HT1080 (cell line): ENCODE data around the gene FTH1. TPM values are rescaled to one million over a fixed set of nuclear protein-coding genes. Genes with fewer than 3 reads are reported as not detected.
"Not testable (repeated sequence)": the region's sequence is repeated elsewhere in the genome, so short reads cannot be mapped to it uniquely, and the experiment has no call there.

Experiments
- DNase-seq: peaks from one replicate; pipeline ENCODE4 v3.0.0-alpha.2; 2015; ENCODE audit warnings: low read depth
- total RNA-seq: library from RNA; depleted of rRNA; stranded (reverse); fragments of >200 nt; shearing (Covaris generic); gene quantifications from 2 replicates; pipeline ENCODE4 v1.2.3, GENCODE V29; 2014

FTH1 gene
- total RNA-seq, 1 experiment from 2014 or later = 1,409 TPM

DNA sequence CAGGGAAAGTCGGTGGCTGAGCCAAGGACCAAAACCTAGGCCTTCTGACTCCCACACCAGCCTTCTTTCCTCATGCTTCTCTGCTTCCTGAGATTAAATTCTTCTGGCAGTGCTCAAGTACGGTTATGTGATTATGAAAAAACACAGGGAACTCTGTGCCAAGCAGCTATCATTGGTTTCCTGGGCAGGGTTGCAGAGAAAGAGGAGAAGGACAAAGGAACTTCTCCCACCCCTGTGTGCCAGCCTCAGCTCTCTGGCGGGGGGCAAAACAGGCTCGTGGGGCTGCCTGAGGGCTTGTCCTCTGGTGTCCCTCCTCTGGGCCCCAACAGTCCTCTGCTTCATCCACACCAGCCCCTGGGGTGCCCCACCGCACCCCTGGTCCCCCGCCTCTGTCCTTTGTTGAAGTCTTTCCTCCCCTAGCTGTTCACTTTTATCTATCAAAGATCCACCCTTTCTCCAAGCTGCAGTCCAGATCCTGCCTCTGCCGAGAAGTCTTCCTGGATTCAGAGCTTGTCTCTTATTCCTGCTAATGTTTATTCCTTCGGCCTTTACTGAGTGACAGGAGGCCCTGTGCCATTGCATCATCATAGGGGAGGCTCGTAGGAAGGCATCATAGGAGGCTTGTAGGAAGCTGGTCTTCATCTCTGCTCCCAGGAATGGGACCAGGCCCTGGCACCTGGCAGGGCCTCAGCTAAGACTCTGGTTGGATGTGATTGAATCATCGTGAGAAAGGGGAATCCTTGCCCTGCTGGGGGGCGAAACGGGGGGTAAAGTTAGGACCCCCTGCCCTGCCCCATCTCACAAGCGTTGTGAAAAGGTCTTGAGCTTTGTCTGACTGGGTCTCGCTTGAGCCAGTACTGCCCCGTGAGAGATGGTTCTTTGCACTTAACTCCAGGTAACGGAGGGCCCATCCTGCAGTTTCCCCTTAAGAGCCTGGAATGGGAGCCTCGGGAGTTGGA, 11.5 kb upstream of the FTH1 start:
- DNase-seq = peak; percentile 43

DNA sequence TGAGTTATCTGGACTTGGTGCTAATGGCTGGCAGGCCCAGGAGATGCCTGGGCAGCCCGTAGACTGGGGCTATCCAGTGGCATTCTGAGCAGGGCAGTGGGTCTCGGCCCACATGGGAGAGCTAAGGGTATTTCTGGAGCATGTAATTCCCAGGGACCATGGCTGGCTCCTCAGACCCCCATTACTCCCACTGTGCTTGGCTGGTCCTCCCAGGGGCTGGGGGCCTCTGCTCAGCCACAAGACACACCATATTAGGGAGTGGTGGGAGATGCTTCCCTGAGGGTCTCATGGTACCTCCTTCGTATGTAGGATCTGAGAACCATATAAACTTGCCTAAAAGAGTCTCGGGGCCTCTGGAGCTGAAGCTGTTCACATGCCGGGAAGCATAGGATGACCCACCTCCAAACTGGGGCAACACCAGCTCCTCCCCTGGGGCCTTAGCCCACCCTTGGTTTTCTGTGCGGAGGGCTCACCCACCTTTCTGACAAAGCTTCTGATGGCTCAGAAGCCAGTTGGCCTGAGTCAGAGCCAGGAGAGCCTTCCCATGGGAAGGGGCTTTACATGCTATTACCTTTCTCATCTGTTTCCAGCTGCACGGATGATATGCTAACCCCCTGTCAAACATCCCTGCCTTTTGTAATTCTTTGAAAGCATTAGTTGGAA, 9.5 kb upstream of the FTH1 start:
- DNase-seq = no peak

DNA sequence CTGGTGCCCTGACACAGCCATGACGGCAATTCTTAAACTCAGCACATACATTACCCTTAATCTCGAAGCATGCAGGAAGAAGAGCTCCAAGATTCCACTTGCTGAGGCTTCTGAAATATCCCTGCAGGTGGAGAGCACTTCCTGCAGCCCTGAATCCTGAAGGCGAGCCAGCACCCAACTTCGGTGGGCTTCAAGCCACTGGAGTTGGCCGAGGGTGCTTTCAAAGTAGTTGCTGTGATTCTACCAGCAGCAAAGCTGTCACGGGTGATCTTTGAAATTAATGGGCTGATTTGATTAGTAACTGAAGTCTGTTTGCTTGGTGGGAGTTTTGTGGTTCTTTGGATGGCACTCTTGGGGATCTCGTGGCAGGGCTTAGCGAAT, 9.0 kb upstream of the FTH1 start:
- no peak for DNase-seq

DNA sequence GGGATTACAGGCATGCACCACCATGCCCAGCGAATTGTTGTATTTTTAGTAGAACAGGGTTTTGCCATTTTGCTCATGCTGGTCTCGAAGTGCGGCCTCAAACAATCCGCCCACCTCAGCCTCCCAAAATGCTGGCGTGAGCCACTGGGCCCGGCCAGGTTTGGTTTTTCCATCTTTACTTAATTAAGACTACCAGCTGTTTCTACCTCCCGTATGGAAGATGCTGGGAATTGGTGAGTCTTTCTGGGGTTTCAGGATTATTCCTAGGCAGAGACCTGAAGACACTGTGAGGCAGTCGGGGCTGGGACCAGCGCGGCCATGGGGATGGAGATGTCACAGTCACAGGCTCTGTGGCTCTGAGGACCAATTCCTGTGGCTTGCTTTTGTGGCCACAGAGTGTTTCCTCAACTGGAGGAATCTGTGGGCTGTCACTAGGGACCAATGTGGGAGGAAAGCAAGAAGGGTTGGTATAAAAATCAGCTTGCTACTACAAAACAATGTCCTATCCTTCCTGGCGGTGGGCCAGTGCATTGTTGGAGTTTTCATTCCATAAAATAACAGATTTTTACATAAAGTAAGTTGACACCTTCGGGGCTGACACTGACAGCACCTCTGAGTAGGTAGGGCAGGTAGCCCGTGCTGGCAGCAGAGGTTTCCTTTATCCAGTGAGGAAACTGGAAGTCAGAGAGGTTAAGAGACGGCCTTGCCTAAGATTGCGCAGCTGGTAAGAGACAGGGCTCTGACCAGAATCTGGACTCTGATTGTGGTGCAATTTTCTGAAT, 8.4 kb upstream of the FTH1 start:
- DNase-seq = no peak

DNA sequence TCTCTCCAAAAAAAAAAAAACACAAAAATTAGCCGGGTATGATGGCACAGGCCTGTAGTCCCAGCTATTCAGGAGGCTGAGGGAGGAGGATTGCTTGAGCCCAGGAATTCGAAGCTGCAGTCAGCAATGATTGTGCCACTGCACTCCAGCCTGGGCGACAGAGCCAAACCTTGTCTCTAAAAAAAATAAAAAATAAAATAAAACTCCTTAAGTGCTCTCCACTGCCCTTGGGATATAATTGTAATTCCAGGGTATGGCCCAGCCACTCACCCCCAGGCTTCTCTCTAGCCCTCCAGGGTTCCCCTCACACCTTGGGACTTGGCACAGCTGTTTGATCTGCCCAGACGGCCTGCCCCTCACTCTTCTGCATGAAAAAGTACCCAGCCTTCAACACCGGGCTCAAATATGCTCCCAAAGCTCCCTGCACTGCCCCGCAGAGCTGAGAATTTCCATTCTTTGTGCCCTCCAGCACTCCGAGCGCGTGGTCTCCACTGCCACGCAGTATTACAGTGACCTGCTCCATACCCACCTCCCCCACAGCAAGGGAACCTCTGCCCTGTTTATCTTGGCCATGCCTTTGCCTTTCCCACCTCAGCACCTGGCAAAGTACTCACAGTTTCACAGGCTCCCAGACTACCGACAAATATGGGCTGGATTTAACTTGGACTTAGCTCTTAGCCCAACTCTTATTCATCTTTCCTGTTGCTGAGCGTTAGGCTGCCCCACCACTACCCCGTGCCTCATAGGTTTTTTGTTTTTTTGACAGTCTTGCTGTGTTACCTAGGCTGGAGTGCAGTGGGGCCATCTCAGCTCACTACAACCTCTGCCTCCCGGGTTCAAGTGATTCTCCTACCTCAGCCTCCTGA, 7.6 kb upstream of the FTH1 start:
- no peak for DNase-seq

DNA sequence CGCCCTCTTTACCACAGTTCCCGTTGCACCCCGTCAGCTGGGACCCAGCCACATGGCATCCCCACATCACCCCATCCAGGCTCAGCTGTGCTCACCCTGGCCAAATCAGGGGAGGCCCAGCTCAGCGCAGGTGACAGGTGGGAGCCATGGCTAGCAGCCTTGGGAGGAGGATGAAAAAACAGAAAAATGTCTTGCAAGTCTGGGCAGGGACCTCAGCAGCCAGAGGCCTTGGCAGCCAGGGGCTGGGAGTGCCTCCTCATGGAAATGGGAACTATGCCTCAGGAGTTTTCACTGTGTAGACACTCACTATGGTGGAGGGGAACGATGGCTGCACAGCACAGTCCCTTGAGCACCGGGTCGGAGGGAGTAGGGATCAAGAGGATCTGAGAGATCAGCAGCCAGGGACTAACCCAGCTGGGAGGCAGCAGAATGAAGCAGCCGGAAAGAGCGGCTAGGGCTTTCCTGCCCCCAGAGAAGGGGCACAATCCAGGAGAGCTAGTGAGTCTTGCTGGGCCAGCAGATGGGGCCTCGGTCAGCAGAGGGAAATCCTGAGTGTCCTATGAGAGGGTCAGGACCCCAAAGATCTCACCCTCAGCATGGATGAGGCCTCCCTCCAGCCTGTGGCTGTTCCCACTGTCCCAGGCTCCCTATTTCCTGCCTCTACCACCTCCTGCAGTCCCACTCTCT, 6.2 kb upstream of the FTH1 start:
- no peak for DNase-seq

DNA sequence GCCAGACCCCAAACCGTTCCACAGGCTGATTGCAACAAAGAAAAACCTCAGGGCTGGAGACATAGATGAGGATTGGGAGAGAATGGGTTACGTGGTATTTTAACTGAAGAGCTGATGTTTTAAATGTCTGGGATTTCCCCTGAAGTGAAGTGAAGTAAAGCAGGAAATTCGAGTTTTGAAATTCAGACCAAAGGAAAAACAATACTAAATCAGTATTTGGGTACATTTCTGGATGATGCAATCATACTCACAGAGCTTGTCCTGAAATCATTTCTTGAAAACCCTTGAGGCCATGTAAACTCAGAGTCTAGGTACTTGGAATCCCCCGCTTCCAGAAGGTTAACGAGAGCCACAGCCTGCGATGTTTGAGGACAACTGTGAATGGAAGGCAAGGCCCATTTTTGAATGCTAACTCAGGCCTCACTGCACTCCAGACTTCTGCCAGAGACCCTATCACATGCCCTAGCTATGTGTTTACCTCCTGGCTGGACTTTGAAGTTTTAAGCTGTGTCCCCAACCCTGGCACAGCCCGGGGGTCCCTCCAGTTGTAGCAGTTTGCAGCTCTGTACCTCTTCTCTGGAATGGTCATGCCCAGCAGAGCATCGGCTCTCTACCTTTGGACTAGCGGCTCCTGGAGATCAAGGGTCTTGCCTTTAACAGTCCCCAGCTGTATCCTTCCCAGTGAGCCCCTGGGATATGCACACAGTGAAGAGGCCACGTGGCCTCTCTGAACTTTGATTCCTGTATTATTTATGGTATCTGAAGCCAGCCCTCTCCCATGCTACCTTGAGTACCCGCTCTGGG, 5.4 kb upstream of the FTH1 start:
- no peak for DNase-seq

DNA sequence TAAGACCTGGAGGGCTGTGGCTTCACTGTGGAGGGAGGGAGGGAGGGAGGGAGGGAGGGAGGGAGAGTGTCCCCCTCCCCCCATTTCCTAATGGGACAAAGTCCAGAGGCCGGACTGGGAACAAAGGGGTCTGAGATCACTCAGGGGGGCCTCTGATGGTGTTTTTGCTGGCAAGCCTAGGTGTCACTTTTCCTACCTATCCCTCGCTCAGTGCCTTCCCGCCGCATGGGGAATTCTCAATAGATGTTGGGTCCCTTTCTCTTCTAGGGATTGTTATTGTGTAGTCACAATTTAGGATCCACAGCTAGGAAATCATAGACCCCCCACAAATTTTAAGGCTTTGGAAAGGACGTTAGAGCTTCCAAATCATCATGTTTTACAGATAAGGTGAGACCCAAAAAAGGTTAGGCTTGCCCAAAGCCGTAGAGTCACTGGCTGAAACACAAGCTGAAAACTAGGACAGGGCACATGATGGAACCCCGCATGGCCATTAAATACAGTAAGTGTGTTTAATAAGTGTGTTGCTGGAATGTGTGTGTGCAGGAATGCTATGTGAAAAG, 4.8 kb upstream of the FTH1 start:
- no peak for DNase-seq

DNA sequence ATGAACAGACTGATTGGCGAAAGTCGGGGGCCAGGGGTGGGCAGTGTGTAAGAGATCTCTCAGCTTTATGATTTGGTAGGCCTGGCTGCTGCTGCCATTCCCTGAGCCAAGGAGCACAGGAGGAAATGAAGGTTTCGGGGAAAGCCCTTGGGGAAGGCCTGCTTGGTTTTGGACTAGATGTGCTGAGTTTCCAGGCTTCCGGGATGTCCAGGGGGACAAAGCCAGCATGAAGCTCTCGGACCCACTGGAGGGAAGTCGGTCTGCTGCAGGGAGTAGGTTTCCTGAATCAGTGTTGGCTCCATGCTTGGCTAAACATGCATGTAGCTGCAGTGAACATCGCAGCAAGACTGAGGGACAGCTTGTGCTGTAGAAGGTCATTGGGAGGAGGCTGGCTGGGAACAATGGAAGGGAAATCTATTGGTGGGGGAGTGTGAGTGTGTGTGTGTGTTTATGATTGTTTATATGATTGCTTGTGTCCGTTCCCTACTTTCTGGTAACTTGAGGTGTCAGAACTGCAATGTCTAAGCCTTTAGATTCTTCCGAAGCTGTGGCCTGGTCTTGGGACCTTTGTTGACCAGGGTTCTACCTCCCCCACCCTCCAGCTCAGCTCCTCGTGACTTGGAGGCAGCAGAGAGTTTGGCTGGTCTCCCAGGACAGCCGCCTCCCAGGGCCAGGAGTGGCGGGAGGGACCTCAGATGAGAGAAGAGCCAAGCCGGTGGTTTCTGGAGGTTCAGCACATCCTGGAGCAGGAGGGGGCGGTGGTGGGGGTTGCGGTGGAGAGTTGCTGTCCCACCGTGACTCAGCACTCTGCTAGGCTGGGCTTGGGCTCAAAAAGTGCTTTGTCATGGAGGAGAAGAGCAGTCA, 4.0 kb upstream of the FTH1 start:
- peak; percentile 98 for DNase-seq

DNA sequence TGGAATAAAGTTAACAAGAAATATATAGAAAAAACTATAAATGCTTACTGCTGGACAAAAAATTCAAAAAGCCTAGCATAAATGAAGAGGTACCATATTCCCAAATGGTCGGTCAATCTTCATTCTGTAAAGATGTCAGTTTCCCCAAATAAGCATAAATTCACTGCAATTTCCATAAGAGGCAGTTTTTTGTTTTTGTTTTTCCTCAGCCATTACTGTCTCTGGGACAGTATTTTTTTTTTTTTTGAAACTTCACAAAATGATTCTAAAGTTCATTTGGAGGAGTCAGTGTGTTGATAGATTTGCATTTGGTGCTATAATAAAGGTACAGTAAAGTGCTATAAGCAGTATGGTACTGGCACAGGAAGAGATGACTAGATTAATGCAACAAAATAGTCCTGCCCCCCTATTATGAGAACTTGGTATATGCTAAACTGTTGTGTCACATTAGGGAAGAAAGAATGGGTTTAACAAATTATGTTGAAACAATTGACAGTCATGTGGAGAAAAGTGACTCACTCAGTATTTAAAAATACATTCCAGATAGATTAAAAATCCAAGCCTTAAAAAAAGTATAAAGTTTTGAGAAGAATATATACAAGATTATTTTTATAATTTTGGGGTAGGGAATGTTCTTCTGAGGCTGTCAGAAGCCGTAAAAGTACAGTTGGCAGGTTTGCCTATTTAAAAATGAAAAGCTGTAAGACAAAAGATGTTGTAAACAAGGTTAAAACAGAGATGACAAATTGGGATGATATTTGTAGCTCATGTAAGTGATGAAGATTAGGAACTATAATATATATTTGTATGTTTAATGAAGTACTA, 2.6 kb upstream of the FTH1 start:
- peak; percentile 81 for DNase-seq

DNA sequence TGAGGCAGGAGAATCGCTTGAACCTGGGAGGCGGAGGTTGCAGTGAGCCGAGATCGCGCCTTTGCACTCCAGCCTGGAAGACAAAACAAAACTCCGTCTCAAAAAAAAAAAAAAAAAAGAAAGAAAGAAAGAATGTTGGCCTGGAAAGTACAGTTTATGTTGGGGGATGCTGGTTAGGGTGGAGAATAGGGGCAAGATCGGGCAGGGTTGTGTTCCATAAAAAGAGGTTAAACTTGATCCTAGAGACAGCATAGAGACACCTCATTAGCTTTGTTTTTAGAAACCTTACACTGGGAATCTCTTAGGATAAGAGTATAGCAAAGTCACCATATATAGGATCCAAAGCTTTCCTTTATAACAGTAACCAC, 1.9 kb upstream of the FTH1 start:
- DNase-seq = no peak

DNA sequence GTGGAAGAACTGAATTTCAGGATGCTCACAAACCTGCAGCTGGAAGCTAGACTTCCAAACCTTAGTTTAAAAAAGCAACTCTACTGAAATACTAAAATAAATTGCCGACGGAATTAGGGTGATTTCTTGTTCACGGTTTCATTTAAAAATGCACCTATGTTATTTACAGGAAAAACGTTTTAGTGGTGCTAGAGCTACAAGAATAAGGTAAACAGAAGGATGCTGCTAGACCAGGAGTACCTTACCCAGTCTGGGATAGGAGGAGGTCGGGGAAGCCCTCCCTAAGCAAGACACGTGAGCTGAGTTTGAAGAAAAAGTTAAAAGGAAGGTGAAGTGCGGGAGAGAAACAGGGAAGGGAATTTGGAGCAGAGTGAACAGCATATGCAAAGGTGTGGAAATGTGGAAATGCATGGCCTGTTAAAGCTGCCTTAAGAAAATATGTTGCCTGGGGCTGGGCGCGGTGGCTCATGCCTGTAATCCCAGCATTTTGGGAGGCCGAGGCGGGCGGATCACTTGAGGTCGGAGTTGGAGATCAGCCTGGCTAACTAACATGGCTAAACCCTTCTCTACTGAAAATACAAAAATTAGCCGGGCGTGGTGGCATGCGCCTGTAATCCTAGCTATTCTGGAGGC, 1.4 kb upstream of the FTH1 start:
- no peak for DNase-seq

DNA sequence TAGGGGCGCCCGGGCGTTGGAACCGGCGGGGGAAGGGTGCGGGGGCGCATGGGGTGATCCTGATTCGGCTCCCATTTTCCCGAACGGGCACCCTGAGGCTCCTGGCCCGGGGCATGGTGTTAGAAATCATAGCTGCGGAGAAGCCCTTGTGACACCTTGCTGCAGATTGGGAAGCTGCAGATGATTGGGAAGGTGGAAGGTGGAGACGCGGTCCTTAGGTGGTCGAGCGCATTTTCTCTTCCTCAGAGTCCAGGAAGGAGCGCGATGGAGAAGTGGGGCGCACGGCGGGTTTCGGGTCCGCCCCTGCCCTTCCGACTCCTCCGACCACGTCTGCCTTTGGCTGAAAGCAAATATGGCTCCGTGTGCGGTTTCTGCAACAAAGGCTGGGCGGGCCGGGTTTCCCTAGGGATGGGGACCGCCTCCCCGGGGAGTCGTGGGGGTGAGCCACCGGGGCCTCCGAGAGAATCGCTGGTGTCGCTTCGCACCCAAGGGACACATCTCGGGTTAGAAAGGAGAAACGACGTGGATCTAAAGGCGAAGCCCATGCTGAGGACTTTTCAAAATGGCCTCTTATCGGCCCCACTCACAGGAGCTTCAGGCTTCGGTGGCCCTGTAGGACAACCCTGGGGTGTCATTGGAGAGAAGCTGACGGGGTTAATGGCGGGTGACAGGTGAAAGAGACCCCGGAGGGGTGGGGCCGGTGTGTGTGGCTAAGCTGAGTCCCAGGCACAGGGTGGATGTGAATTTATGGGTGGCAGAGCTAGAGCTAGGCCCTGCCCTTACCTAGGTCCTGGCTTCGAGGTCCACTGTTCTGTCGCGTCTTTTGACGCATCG, 707 bp upstream of the FTH1 start:
- DNase-seq = no peak

DNA sequence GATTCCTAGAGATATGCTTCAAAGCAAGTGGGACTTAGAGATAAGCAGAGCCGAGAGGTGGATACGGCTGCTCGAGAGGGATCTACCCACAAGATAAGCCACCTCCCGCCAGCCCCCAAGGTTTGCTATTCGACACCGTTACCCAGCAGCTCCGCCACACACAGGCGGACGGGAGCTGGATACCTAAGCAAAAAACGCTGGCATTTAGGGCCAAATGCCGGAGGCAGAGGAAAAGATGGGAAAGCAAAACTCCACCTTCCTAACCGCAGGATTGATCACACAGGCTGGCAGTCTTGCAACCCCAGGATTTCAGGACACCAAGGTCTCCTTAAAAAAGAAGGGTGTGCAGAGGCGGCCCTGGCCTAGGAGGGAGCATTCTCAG, 709 bp downstream of the FTH1 start:
- DNase-seq = peak; percentile 54

DNA sequence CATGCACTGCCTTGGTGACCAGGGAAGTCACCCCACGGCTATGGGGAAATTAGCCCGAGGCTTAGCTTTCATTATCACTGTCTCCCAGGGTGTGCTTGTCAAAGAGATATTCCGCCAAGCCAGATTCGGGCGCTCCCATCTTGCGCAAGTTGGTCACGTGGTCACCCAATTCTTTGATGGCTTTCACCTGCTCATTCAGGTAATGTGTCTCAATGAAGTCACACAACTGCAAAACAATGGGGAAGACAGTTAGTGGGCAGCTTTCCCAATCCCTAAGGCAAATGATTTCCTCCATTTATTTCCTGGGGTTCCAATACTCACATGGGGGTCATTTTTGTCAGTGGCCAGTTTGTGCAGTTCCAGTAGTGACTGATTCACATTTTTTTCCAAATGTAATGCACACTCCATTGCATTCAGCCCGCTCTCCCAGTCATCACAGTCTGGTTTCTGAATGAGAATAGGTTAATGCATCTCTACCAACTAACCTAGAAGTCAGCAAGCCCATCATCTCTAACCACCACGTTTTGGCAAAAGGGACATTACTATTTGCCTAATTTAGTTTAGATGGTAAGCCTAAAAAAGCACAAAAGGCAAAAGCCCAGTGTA, 2.7 kb downstream of the FTH1 start:
- not testable (repeated sequence) for DNase-seq
